ENCODE results near the gene TNIK.

DNA sequence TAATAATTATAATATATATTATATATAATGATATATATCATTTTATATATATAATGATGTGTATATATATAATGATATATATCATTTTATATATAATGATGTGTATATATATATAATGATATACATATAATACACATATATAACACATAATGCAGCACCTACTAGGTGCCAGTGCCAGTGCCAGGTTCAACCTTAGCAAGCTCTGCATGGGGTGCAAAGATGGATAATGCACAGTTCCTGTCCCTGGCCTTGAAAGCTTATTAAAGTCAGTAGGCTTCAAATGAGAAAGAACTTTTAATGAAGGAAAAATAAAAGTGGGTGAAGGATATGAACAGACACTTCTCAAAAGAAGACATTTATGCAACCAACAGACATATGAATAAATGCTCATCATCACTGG lies 240.9 kb downstream of the TNIK start:
- TF ChIP-seq, protein P1, sequence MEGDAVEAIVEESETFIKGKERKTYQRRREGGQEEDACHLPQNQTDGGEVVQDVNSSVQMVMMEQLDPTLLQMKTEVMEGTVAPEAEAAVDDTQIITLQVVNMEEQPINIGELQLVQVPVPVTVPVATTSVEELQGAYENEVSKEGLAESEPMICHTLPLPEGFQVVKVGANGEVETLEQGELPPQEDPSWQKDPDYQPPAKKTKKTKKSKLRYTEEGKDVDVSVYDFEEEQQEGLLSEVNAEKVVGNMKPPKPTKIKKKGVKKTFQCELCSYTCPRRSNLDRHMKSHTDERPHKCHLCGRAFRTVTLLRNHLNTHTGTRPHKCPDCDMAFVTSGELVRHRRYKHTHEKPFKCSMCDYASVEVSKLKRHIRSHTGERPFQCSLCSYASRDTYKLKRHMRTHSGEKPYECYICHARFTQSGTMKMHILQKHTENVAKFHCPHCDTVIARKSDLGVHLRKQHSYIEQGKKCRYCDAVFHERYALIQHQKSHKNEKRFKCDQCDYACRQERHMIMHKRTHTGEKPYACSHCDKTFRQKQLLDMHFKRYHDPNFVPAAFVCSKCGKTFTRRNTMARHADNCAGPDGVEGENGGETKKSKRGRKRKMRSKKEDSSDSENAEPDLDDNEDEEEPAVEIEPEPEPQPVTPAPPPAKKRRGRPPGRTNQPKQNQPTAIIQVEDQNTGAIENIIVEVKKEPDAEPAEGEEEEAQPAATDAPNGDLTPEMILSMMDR (conservative IDR thresholded peaks at IDR 0.05; ENCODE audit: low read depth in 2 of 2) = no peak
- TF ChIP-seq EZH2phosphoT487 (IDR thresholded peaks at IDR 0.05; ENCODE audit: unreplicated experiment) (no peak), POLR2AphosphoS5 (IDR thresholded peaks at IDR 0.05; ENCODE audit: low read depth) (no peak)
